NB4 (cell line): ENCODE data around the gene CCDC51.

Source experiments
- CTCF ChIP-seq: IDR thresholded peaks from one replicate; pipeline ENCODE4 v1.5.1; 2012; ENCODE audit warnings: low read depth, low read length
- MAX ChIP-seq: IDR thresholded peaks from 2 replicates; pipeline ENCODE4 v1.6.1; 2011; ENCODE audit warnings: low read depth, low read length
- POLR2A ChIP-seq: IDR thresholded peaks from 2 replicates; pipeline ENCODE4 v1.6.1; 2011; ENCODE audit warnings: mild to moderate bottlenecking; ENCODE audit not compliant: insufficient read length; ENCODE audit errors: extremely low read depth

GRCh38 chr3:48411041-48411588 lies 28.8 kb downstream of the CCDC51 start:
- TF ChIP-seq CTCF (no peak), POLR2A (no peak), MAX (no peak)
